SK-N-MC (cell line): ENCODE data around the gene CAMK2A.

Experiments used
- EZH2 ChIP-seq: fragments of 200-600 bp; sonication (generic); IDR thresholded peaks from one replicate; pipeline ENCODE4 v1.6.1; 2017; ENCODE audit warnings: antibody characterized with exemption
- POLR2AphosphoS5 ChIP-seq: IDR thresholded peaks from 2 replicates; pipeline ENCODE4 v1.6.1; 2012; ENCODE audit warnings: mild to moderate bottlenecking, low read depth, low read length, borderline replicate concordance

GRCh38 chr5:150223474-150223873 lies 66.1 kb downstream of the CAMK2A start:
- no peak for TF ChIP-seq EZH2
- no peak for TF ChIP-seq POLR2AphosphoS5
